CD14-positive monocyte (primary cell): ENCODE measurements around the gene FRMD4A. TPM values are rescaled to one million over a fixed set of nuclear protein-coding genes. Genes with fewer than 3 reads are reported as not detected.

ENCODE experiments used
- DNase-seq, 3 donors: peaks; one replicate each; pipeline ENCODE4 v3.0.0-alpha.2; 2011 to 2022
- H2AFZ ChIP-seq: 2 replicates; pipeline ENCODE4 v1.6.0; 2012; ENCODE audit warnings: mild to moderate bottlenecking, low read depth, low read length, inconsistent platforms; ENCODE audit not compliant: insufficient read depth, poor library complexity, severe bottlenecking
- H3K27ac ChIP-seq, 2 donors: 1 replicate in 1 of 2; 2 replicates in 1 of 2; pipeline ENCODE4 v1.5.1; 2012 to 2013; ENCODE audit warnings: low read length in 2 of 2, control low read depth in 1 of 2, inconsistent platforms in 1 of 2, low read depth in 1 of 2, mild to moderate bottlenecking in 1 of 2
- H3K27me3 ChIP-seq, 2 donors: one replicate each; pipeline versions ENCODE4 v1.6.0 to v1.6.1; 2011 to 2013; ENCODE audit warnings: low read length in 2 of 2; ENCODE audit not compliant: control insufficient read depth in 2 of 2, insufficient read depth in 2 of 2
- H3K36me3 ChIP-seq, 2 donors: replicated peaks in 1 of 2; 1 replicate in 1 of 2; 2 replicates in 1 of 2; pipeline versions ENCODE4 v1.5.1 to v1.6.1; 2012 to 2013; ENCODE audit warnings: low read length in 2 of 2, control low read depth in 1 of 2, inconsistent platforms in 1 of 2, mild to moderate bottlenecking in 1 of 2; ENCODE audit not compliant: insufficient read depth in 2 of 2, control insufficient read depth in 1 of 2
- H3K4me1 ChIP-seq, 2 donors: 1 replicate in 1 of 2; 2 replicates in 1 of 2; pipeline versions ENCODE4 v1.5.1 to v1.6.1; 2012 to 2013; ENCODE audit warnings: low read length in 2 of 2, control low read depth in 1 of 2, inconsistent platforms in 1 of 2, mild to moderate bottlenecking in 1 of 2, moderate library complexity in 1 of 2; ENCODE audit not compliant: insufficient read depth in 2 of 2, control insufficient read depth in 1 of 2
- H3K4me2 ChIP-seq: replicated peaks from 2 replicates; pipeline ENCODE3; 2012; ENCODE audit warnings: low read length, moderate library complexity, mild to moderate bottlenecking; ENCODE audit not compliant: poor library complexity, severe bottlenecking; ENCODE audit errors: extremely low read depth
- H3K4me3 ChIP-seq, 3 experiments: fragments of 200-600 bp in 1 of 3; sonication (generic) in 1 of 3; replicated peaks in 1 of 3; 1 replicate in 2 of 3; 2 replicates in 1 of 3; pipeline ENCODE4 v1.5.1; 2011 to 2013; ENCODE audit warnings: low read length in 3 of 3, mild to moderate bottlenecking in 3 of 3, control low read depth in 2 of 3, low read depth in 2 of 3, inconsistent platforms in 1 of 3, moderate library complexity in 1 of 3
- H3K79me2 ChIP-seq: 2 replicates; pipeline ENCODE4 v1.6.0; 2012; ENCODE audit warnings: mild to moderate bottlenecking, control low read depth, inconsistent platforms, low read length, moderate library complexity; ENCODE audit not compliant: insufficient read depth
- H3K9ac ChIP-seq: 2 replicates; pipeline ENCODE4 v1.6.0; 2017; ENCODE audit warnings: low read length, mild to moderate bottlenecking; ENCODE audit not compliant: insufficient read depth, poor library complexity, severe bottlenecking
- H3K9me3 ChIP-seq, 2 donors: replicated peaks in 1 of 2; 1 replicate in 1 of 2; 2 replicates in 1 of 2; pipeline versions ENCODE4 v1.5.1 to v1.6.1; 2012 to 2013; ENCODE audit warnings: low read length in 2 of 2, control low read depth in 1 of 2; ENCODE audit not compliant: control insufficient read depth in 1 of 2, insufficient read depth in 1 of 2
- H4K20me1 ChIP-seq: 2 replicates; pipeline ENCODE4 v1.6.0; 2012; ENCODE audit warnings: mild to moderate bottlenecking, low read length, control low read depth, moderate library complexity; ENCODE audit not compliant: insufficient read depth
- H3K27ac Mint-ChIP-seq, 7 donors: one replicate each; pipeline ENCODE4 v1.8.0; 2020; ENCODE audit warnings: mild to moderate bottlenecking in 7 of 7, mixed read lengths in 7 of 7, moderate library complexity in 6 of 7, inconsistent platforms in 2 of 7
- H3K27me3 Mint-ChIP-seq, 3 donors: one replicate each; pipeline ENCODE4 v1.8.0; 2021 to 2022; ENCODE audit warnings: low read depth in 3 of 3, mild to moderate bottlenecking in 3 of 3, mixed read lengths in 3 of 3, moderate library complexity in 3 of 3, inconsistent platforms in 1 of 3
- H3K36me3 Mint-ChIP-seq, 2 donors: one replicate each; pipeline ENCODE4 v1.8.0; 2020; ENCODE audit warnings: mixed read lengths in 2 of 2, inconsistent platforms in 1 of 2, mild to moderate bottlenecking in 1 of 2
- H3K4me1 Mint-ChIP-seq: one replicate; pipeline ENCODE4 v1.8.0; 2020; ENCODE audit warnings: mild to moderate bottlenecking, mixed read lengths
- H3K4me3 Mint-ChIP-seq, 2 donors: one replicate each; pipeline ENCODE4 v1.8.0; 2020; ENCODE audit warnings: mild to moderate bottlenecking in 2 of 2, mixed read lengths in 2 of 2, moderate library complexity in 1 of 2
- H3K9me3 Mint-ChIP-seq, 7 donors: one replicate each; pipeline ENCODE4 v1.8.0; 2020 to 2022; ENCODE audit warnings: mixed read lengths in 7 of 7, mild to moderate bottlenecking in 6 of 7, moderate library complexity in 6 of 7, inconsistent platforms in 2 of 7
- CTCF ChIP-seq: fragments of 200-600 bp; IDR thresholded peaks from one replicate; pipeline ENCODE4 v1.8.0; 2022; ENCODE audit warnings: antibody characterized with exemption, mild to moderate bottlenecking
- WGBS: methylation state at CpG from one replicate; pipeline ENCODE4 v1.1.5; 2013; ENCODE audit warnings: missing lambda C conversion rate; ENCODE audit not compliant: insufficient coverage; 5-methylcytosine and 5-hydroxymethylcytosine counted together
- intact Hi-C, 2 donors: fragments of 100-400 bp; cut with micrococcal nuclease; formaldehyde crosslinking; loops; one replicate each; pipeline versions ENCODE4 v1.15.0 to v1.15.1; 2023
- polyA plus RNA-seq, 3 donors: library from polyadenylated mRNA; depleted of rRNA in 1 of 3; unstranded in 2 of 3; stranded (reverse) in 1 of 3; fragments of 300-500 nt in 2 of 3; fragments of >200 nt in 1 of 3; fragmentation: Illumina TruSeq in 2 of 3; gene quantifications; 1 replicate in 2 of 3; 2 replicates in 1 of 3; pipeline ENCODE4 v1.2.3, GENCODE V29; 2012 to 2021

FRMD4A gene
- polyA plus RNA-seq, 3 donors: 0.12 TPM; not detected in 2

DNA sequence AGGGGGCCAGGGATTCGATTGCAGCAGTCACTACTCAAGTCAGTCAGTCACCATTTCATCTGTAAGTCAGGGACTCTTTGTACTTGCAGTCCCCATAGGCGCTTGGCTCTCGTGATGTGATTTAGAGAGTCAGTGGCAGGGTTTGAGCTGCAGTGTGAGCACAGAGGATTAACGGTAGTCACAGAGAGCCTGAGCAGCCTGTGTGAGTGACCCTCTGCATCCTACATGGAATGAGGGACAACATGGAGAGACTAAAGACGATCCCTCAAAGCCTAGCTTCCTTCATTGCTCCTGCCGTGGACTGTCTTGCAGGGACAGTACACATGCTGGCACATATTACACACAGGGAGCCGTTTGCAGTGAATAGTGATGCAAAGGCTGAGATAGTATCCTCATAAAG lies 687.7 kb downstream of the FRMD4A start:
- H3K27ac Mint-ChIP-seq: no peak overlapping the region
- Histone ChIP-seq H3K4me1 (no peaks in the 10 kb centered on the region), H3K4me3 (no peak overlapping the region), H3K27ac (no peak overlapping the region), H3K36me3 (peaks cover 35 to 85% of the 10 kb centered on the region in 2 donors), H3K9me3 (peaks cover 9 to 13% of the 10 kb centered on the region in 2 donors), H2AFZ (no peak overlapping the region), H4K20me1 (no peaks in the 10 kb centered on the region), H3K9ac (no peak overlapping the region), H3K27me3 (no peaks in the 10 kb centered on the region), H3K79me2 (no peaks in the 10 kb centered on the region), H3K4me2 (no peak overlapping the region)
- intact Hi-C loops: no loop called here
- peaks cover 13 to 22% (median 20%) of the 10 kb centered on the region in 7 donors for H3K9me3 Mint-ChIP-seq
- H3K27me3 Mint-ChIP-seq: peaks cover 0 to 2% (median 1%) of the 10 kb centered on the region in 3 donors
- H3K4me3 Mint-ChIP-seq: no peak overlapping the region
- no peak for TF ChIP-seq CTCF
- H3K4me1 Mint-ChIP-seq: no peaks in the 10 kb centered on the region
- WGBS: 67% methylated on average over 3 of the region's 7 CpGs
- peaks cover 66 to 80% of the 10 kb centered on the region in 2 donors for H3K36me3 Mint-ChIP-seq
- DNase-seq: no peak

- no peak for TF ChIP-seq CTCF
- no peak overlapping the region for H3K27ac Mint-ChIP-seq
- peaks cover 13 to 22% (median 20%) of the 10 kb centered on the region in 7 donors for H3K9me3 Mint-ChIP-seq
- no peak overlapping the region for H3K4me3 ChIP-seq
- H2AFZ ChIP-seq: no peak overlapping the region
- H3K27me3 ChIP-seq: no peaks in the 10 kb centered on the region
- H3K27me3 Mint-ChIP-seq: peaks cover 0 to 2% (median 1%) of the 10 kb centered on the region in 3 donors
- peaks cover 72 to 79% of the 10 kb centered on the region in 2 donors for H3K36me3 Mint-ChIP-seq
- H3K79me2 ChIP-seq: no peaks in the 10 kb centered on the region
- peaks cover 9 to 13% of the 10 kb centered on the region in 2 donors for H3K9me3 ChIP-seq
- H4K20me1 ChIP-seq: no peaks in the 10 kb centered on the region
- no peak overlapping the region for H3K4me3 Mint-ChIP-seq
- H3K36me3 ChIP-seq: peaks cover 35 to 87% of the 10 kb centered on the region in 2 donors
- H3K9ac ChIP-seq: no peak overlapping the region
- intact Hi-C loops: no loop called here
- 100% methylated on average over 1 of the region's 2 CpGs for WGBS
- H3K27ac ChIP-seq: no peak overlapping the region
- H3K4me2 ChIP-seq: no peak overlapping the region
- no peak for DNase-seq
- H3K4me1 ChIP-seq: no peaks in the 10 kb centered on the region
- H3K4me1 Mint-ChIP-seq: no peaks in the 10 kb centered on the region
Measured at GRCh38 chr10:13642293-13642692, 688.4 kb downstream of the FRMD4A start.
